HG02884 (cell line): ENCODE data around the gene SHISAL2A.

Experiments used
- ATAC-seq: cut with Tn5 transposase; IDR thresholded peaks from one replicate; pipeline ENCODE4 v1.9.1; 2021; ENCODE audit warnings: mild to moderate bottlenecking, moderate library complexity; ENCODE audit not compliant: unreplicated experiment

SHISAL2A gene

GRCh38 chr1:52615489-52616042 lies 17.4 kb upstream of the SHISAL2A start:
- no peak for ATAC-seq

GRCh38 chr1:52621950-52622349 lies 11.0 kb upstream of the SHISAL2A start:
- no peak for ATAC-seq

GRCh38 chr1:52623812-52624211 lies 9.2 kb upstream of the SHISAL2A start:
- ATAC-seq: no peak

GRCh38 chr1:52627028-52627427 lies 5.9 kb upstream of the SHISAL2A start:
- ATAC-seq: no peak

- ATAC-seq: no peak
Measured at GRCh38 chr1:52628614-52629324, 4.2 kb upstream of the SHISAL2A start.

GRCh38 chr1:52629325-52629643 lies 3.7 kb upstream of the SHISAL2A start:
- no peak for ATAC-seq

- no peak for ATAC-seq
Measured at GRCh38 chr1:52629667-52630066, 3.3 kb upstream of the SHISAL2A start.

- ATAC-seq: no peak
Measured at GRCh38 chr1:52631759-52632331, 1.1 kb upstream of the SHISAL2A start.

- no peak for ATAC-seq
Measured at GRCh38 chr1:52633291-52633754, 355 bp downstream of the SHISAL2A start.

GRCh38 chr1:52634111-52634510 lies 1.1 kb downstream of the SHISAL2A start:
- no peak for ATAC-seq

GRCh38 chr1:52635321-52636089 lies 2.5 kb downstream of the SHISAL2A start:
- no peak for ATAC-seq

- peak; percentile 70 for ATAC-seq
Measured at GRCh38 chr1:52636721-52637695, 4.0 kb downstream of the SHISAL2A start.

- no peak for ATAC-seq
Measured at GRCh38 chr1:52637946-52638345, 5.0 kb downstream of the SHISAL2A start.

- no peak for ATAC-seq
Measured at GRCh38 chr1:52640697-52641096, 7.7 kb downstream of the SHISAL2A start.

- ATAC-seq: no peak
Measured at GRCh38 chr1:52641307-52641706, 8.3 kb downstream of the SHISAL2A start.

GRCh38 chr1:52645261-52645660 lies 12.3 kb downstream of the SHISAL2A start:
- no peak for ATAC-seq

- ATAC-seq: no peak
Measured at GRCh38 chr1:52651904-52652303, 18.9 kb downstream of the SHISAL2A start.

- no peak for ATAC-seq
Measured at GRCh38 chr1:52653207-52653849, 20.4 kb downstream of the SHISAL2A start.

- no peak for ATAC-seq
Measured at GRCh38 chr1:52654063-52654462, 21.1 kb downstream of the SHISAL2A start.

GRCh38 chr1:52657702-52658101 lies 24.7 kb downstream of the SHISAL2A start:
- ATAC-seq: no peak
